IPS-20b (cell line): ENCODE measurements around the gene RAB38.

Experiments used
- H3K27ac ChIP-seq: one replicate; pipeline ENCODE4 v1.5.1; 2013; ENCODE audit warnings: low read length
- H3K27me3 ChIP-seq: 2 replicates; pipeline ENCODE4 v1.6.1; 2013; ENCODE audit warnings: mild to moderate bottlenecking, low read length, inconsistent platforms; ENCODE audit not compliant: insufficient read depth
- H3K36me3 ChIP-seq: 2 replicates; pipeline ENCODE4 v1.6.1; 2013; ENCODE audit warnings: low read depth, mild to moderate bottlenecking, inconsistent platforms, low read length, moderate library complexity; ENCODE audit not compliant: insufficient read depth
- H3K4me1 ChIP-seq: 2 replicates; pipeline ENCODE4 v1.6.1; 2013; ENCODE audit warnings: mild to moderate bottlenecking, control low read depth, inconsistent platforms, low read length, moderate library complexity; ENCODE audit not compliant: insufficient read depth
- H3K4me3 ChIP-seq: 2 replicates; pipeline ENCODE4 v1.5.1; 2013; ENCODE audit warnings: mild to moderate bottlenecking, low read length, inconsistent platforms
- H3K9ac ChIP-seq: 2 replicates; pipeline ENCODE4 v1.6.1; 2013; ENCODE audit warnings: low read depth, mild to moderate bottlenecking, inconsistent platforms, low read length, moderate library complexity
- H3K9me3 ChIP-seq: 2 replicates; pipeline ENCODE4 v1.6.1; 2013; ENCODE audit warnings: mild to moderate bottlenecking, low read depth, low read length, inconsistent platforms; ENCODE audit not compliant: insufficient read depth

Gene RAB38

DNA sequence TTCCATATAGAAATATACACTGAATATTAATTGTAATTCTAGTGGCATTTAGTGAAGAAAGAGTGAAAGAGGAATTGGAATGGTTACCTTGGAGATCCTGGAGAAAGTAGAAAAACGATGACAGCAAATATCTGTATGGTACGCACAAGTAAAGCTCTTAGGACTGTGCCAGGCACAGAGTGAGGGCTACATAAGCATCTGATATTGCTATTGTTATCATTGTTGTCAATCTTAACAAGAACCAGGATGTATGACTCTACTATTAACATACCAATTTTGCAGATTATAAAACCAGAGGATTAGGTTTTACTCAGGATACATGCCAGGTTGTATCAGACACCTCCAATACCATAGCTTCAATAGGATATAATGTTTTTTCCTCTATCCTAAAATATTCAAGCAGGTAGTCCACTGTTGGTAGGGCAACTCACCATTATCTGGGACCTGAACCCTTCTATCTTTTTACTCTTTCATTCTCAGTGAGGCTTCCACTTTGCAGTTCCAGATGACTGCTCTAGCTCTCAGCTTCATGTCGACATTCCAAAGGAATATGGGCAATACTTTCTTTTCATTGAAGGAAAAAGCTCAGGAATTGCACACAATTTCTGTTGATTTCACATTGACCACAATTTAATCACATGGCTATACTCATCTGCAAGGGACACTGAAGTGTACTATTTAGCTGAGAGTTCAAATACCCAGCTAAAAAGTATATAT, 73.2 kb downstream of the RAB38 start:
- no peak overlapping the region for H3K4me3 ChIP-seq
- H3K36me3 ChIP-seq = no peaks in the 10 kb centered on the region
- H3K27ac ChIP-seq = no peak overlapping the region
- no peaks in the 10 kb centered on the region for H3K27me3 ChIP-seq
- peaks cover 4% of the 10 kb centered on the region; the same call in 1 of the 2 replicates for H3K4me1 ChIP-seq
- H3K9me3 ChIP-seq = no peaks in the 10 kb centered on the region
- H3K9ac ChIP-seq = no peak overlapping the region

DNA sequence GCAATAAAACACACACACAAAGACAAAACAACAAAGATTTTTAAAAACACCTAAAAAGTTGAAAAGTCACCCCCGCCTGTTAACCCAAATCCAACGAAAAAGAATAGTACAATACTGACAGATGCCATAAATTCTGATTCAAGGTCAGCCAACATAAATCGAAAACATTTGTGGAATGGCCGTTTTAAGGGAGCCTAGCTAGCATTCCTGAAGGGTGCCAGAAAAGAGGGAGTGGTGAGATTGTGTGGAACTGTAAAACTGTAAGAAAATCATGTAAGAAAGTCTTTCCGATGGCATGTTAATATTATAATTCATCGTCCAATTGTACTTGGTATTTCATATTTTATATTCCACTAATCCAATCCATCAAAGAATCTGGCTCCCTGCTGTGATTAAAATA, 75.1 kb downstream of the RAB38 start:
- H3K4me3 ChIP-seq = no peak overlapping the region
- no peaks in the 10 kb centered on the region for H3K9me3 ChIP-seq
- H3K27me3 ChIP-seq = no peaks in the 10 kb centered on the region
- H3K36me3 ChIP-seq = no peaks in the 10 kb centered on the region
- H3K9ac ChIP-seq = no peak overlapping the region
- peaks cover 4% of the 10 kb centered on the region; the same call in 1 of the 2 replicates for H3K4me1 ChIP-seq
- no peak overlapping the region for H3K27ac ChIP-seq

DNA sequence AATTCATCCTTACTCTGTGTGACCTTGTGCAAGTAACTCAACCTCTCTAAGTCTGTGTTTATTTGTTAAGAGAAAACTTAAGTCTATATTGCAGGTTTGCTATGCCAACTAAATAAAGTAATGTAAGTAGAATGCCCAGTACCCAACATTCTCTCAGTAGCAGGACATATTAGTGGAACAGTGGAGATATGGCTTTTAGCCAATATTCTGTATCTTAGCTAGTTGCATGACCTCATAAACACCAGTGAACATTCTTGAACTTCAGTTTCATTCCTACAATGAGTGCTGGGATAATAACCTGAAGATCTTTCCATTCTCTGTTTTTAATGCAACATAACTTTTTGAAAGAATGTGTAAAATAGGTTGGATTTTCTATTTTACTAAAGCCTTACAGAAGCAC, 77.0 kb downstream of the RAB38 start:
- H3K4me3 ChIP-seq = no peak overlapping the region
- H3K9ac ChIP-seq = no peak overlapping the region
- H3K27me3 ChIP-seq = no peaks in the 10 kb centered on the region
- no peaks in the 10 kb centered on the region for H3K36me3 ChIP-seq
- H3K4me1 ChIP-seq = peaks cover 2% of the 10 kb centered on the region; the same call in 1 of the 2 replicates
- H3K9me3 ChIP-seq = no peaks in the 10 kb centered on the region
- H3K27ac ChIP-seq = no peak overlapping the region

DNA sequence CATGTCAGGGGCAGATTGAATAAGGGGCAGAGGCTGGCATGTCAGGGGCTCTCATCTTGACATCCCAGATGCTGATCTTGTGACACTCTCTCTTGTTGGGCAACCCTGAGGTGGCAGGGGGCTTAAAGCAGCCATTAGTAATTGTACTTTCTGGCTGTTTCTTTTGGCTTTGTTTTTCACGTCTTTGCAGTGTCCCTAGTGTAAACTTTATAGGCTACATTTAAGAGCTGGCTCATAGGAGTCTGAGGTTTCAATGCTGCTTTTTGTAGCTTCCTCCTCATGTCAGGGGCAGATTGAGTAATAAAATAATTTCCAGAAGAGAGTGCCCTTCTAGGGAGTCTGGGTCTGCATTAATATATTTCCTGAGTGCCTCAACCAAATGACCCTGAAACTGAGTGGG, 86.1 kb downstream of the RAB38 start:
- Histone ChIP-seq H3K4me3 (no peak overlapping the region), H3K36me3 (no peaks in the 10 kb centered on the region), H3K9me3 (peaks cover 9% of the 10 kb centered on the region), H3K9ac (no peak overlapping the region), H3K27ac (no peak overlapping the region), H3K4me1 (no peaks in the 10 kb centered on the region), H3K27me3 (no peaks in the 10 kb centered on the region)

DNA sequence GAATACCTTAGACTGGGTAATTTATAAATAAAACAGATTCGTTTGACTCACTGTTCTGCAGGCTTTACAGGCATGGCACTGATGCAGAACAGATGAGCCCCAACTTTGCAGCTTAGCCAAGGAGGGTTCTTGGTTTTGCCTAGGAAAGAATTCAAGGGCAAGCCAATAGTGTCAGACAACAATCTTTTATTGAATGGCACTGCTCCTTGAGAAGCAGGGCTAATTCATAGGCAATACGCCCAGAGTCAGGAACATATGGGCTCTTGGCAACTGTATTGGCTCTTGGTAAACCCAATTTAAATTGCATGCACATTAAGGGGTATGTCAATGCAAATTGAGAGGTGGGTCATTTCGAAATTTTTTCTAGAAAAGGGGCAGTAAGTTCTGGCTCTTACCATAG, 87.9 kb downstream of the RAB38 start:
- H3K36me3 ChIP-seq = no peaks in the 10 kb centered on the region
- no peaks in the 10 kb centered on the region for H3K27me3 ChIP-seq
- no peak overlapping the region for H3K9ac ChIP-seq
- no peak overlapping the region for H3K4me3 ChIP-seq
- H3K9me3 ChIP-seq = peaks cover 9% of the 10 kb centered on the region
- no peak overlapping the region for H3K27ac ChIP-seq
- no peaks in the 10 kb centered on the region for H3K4me1 ChIP-seq

DNA sequence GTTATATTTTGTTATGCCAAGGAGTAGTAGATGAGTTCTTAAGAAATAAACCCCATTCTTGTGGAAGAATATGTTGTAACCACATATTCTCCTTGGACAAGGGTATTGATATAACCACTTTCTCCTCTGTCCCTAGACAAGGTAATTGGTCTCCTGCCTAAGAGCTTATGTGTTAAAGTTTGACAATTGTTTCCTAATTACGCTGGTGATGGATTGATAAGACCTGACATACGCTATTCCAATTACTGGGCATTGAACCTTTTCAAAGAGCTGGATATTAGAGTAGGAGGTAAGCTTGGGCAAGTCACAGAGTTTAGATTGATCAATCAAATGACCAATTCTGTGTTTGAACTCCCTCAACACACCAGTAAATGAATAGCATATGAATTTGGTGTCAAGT, 88.9 kb downstream of the RAB38 start:
- Histone ChIP-seq H3K9me3 (peaks cover 9% of the 10 kb centered on the region), H3K4me1 (no peaks in the 10 kb centered on the region), H3K4me3 (no peak overlapping the region), H3K27ac (no peak overlapping the region), H3K9ac (no peak overlapping the region), H3K27me3 (no peaks in the 10 kb centered on the region), H3K36me3 (no peaks in the 10 kb centered on the region)

DNA sequence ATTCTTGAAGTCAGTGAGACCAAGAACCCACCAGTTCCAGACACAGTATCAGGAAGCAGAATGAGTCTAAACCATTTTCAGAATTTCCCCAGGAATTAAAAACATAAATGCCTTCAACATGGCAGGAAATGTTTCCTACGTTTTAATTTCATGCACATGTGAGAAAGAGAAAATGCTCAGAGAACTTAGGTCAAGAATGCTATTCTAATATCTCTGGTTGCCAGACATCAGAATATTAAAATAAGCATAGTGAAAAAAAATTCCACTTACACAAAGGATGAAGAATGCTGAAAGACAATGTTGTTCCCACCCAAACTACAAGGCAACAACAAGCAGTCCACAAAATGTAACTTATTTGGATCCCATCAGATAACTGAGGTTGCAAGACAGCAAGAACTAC, 104.8 kb downstream of the RAB38 start:
- Histone ChIP-seq H3K9me3 (no peaks in the 10 kb centered on the region; the same call in 1 of the 2 replicates), H3K36me3 (no peaks in the 10 kb centered on the region), H3K4me3 (no peak overlapping the region), H3K27me3 (no peaks in the 10 kb centered on the region), H3K4me1 (no peaks in the 10 kb centered on the region), H3K27ac (no peak overlapping the region), H3K9ac (no peak overlapping the region)

DNA sequence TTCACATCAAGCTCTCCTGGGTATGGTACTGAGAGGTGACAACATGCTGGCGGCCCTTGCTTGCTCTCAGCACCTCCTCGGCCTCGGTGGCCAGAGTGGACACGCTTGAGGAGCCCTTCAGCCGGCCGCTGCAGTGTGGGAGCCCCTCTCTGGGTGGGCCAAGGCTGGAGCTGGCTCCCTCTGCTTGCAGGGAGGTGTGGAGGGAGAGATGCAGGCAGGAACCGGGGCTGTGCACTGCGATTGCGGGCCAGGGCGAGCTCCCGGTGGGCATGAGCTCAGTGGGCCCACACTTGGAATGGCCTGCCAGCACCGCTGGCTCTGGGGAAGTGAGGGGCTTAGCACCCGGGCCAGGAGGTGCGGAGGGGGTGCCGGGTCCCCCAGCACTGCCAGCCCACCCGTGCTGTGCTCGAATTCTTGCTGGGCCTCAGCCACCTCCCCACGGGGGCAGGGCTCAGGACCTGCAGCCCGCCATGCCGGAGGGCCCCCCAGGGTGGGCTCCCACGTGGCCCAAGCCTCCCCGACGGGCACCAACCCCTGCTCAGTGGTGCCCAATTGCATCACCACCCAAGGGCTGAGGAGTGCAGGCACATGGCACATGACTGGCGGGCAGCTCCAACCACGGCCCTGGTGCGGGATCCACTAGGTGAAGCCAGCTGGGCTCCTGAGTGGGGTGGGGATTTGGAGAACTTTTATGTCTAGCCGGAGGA, 106.2 kb downstream of the RAB38 start:
- Histone ChIP-seq H3K4me1 (no peaks in the 10 kb centered on the region), H3K9ac (no peak overlapping the region), H3K9me3 (no peaks in the 10 kb centered on the region; the same call in 1 of the 2 replicates), H3K27ac (no peak overlapping the region), H3K4me3 (no peak overlapping the region), H3K36me3 (no peaks in the 10 kb centered on the region), H3K27me3 (no peaks in the 10 kb centered on the region)

DNA sequence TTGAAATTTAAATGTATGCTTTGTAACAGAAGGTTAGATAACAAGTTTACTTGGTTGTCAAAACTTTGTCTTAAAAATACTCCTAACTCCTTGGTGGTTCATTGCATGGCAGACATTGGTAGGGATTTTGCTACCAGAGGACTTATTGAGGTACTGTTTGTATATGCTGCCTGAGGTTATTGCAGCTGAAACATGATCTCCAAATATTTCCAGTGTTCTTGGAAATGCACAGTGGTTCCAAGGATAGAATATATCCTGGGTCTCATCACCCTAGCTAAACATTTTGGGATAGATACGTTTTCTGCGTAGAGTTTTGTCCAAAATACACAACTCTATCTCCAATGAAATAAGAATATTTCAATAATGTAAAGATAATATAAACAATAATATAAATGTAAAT, 109.2 kb downstream of the RAB38 start:
- no peaks in the 10 kb centered on the region for H3K27me3 ChIP-seq
- no peaks in the 10 kb centered on the region; the same call in 1 of the 2 replicates for H3K9me3 ChIP-seq
- no peaks in the 10 kb centered on the region for H3K36me3 ChIP-seq
- H3K9ac ChIP-seq = no peak overlapping the region
- H3K4me1 ChIP-seq = no peaks in the 10 kb centered on the region
- H3K27ac ChIP-seq = no peak overlapping the region
- H3K4me3 ChIP-seq = no peak overlapping the region

DNA sequence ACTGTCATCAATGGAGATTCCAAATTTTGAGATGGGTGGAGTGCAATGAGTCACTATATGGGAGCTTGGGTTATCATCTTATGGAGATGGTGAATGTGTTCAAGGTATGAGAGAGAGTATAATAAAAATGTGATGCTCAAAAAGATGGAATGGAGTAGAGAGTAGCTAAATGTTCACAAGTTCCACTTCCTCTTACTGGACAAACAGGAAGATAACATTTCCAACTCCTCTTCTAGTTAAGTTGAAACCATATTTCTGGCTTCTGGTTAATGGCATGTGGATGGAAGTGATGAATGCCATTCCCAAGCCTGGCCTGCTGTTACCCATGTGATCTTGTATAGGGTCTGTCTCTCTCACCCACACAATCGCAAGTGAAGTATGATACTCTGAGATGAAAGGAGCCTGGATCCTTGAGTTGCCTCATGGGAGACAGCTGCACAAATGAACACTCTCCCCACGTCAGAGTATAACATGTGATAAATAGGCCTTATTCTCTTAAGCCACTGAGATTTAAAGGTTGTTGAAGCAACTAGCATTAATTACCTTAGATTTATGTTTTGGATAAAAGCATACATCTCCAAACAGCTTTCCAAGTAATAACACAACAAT, 111.0 kb downstream of the RAB38 start:
- H3K27ac ChIP-seq = no peak overlapping the region
- H3K9me3 ChIP-seq = no peaks in the 10 kb centered on the region; the same call in 1 of the 2 replicates
- H3K36me3 ChIP-seq = no peaks in the 10 kb centered on the region
- no peaks in the 10 kb centered on the region for H3K27me3 ChIP-seq
- H3K9ac ChIP-seq = no peak overlapping the region
- H3K4me1 ChIP-seq = no peaks in the 10 kb centered on the region
- H3K4me3 ChIP-seq = no peak overlapping the region
